ENCODE measurements around the gene MAOA. TPM values are rescaled to one million over a fixed set of nuclear protein-coding genes. Genes with fewer than 3 reads are reported as not detected.
"Not testable (repeated sequence)": the region's sequence is repeated elsewhere in the genome, so short reads cannot be mapped to it uniquely, and the experiment has no call there.

Gene MAOA
- 1.0 and 2.1 TPM in 2 replicates for total RNA-seq

- H3K27me3 ChIP-seq (ENCODE audit: control insufficient read depth, insufficient read depth, low read length): no peaks in the 10 kb centered on the region
- H3K36me3 ChIP-seq (ENCODE audit: control insufficient read depth, insufficient read depth, low read length): no peaks in the 10 kb centered on the region
- H3K4me3 ChIP-seq (ENCODE audit: low read depth, low read length): peak within 1 kb of the TSS; percentile 49
- TF ChIP-seq, protein P1, sequence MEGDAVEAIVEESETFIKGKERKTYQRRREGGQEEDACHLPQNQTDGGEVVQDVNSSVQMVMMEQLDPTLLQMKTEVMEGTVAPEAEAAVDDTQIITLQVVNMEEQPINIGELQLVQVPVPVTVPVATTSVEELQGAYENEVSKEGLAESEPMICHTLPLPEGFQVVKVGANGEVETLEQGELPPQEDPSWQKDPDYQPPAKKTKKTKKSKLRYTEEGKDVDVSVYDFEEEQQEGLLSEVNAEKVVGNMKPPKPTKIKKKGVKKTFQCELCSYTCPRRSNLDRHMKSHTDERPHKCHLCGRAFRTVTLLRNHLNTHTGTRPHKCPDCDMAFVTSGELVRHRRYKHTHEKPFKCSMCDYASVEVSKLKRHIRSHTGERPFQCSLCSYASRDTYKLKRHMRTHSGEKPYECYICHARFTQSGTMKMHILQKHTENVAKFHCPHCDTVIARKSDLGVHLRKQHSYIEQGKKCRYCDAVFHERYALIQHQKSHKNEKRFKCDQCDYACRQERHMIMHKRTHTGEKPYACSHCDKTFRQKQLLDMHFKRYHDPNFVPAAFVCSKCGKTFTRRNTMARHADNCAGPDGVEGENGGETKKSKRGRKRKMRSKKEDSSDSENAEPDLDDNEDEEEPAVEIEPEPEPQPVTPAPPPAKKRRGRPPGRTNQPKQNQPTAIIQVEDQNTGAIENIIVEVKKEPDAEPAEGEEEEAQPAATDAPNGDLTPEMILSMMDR (IDR thresholded peaks at IDR 0.05; ENCODE audit: insufficient read depth, low read length, poor library complexity, severe bottlenecking): no peak
- DNase-seq (ENCODE audit: low read depth): no peak
These were observed at the start of gene MAOA for GRCh38 chrX:43656005-43656494. TSS of gene MAOA (plus strand) at chrX:43656299. CDS start at chrX:43656342, 43 bp downstream.

GRCh38 chrX:43612400-43612799 lies 43.7 kb upstream of the MAOA start:
- DNase-seq (ENCODE audit: low read depth): no peak
- TF ChIP-seq, protein P1 (IDR thresholded peaks at IDR 0.05; ENCODE audit: insufficient read depth, low read length, poor library complexity, severe bottlenecking): no peak
- Histone ChIP-seq H3K36me3 (ENCODE audit: control insufficient read depth, insufficient read depth, low read length) (no peaks in the 10 kb centered on the region), H3K27me3 (ENCODE audit: control insufficient read depth, insufficient read depth, low read length) (no peaks in the 10 kb centered on the region), H3K4me3 (ENCODE audit: low read depth, low read length) (no peak overlapping the region)

DNA sequence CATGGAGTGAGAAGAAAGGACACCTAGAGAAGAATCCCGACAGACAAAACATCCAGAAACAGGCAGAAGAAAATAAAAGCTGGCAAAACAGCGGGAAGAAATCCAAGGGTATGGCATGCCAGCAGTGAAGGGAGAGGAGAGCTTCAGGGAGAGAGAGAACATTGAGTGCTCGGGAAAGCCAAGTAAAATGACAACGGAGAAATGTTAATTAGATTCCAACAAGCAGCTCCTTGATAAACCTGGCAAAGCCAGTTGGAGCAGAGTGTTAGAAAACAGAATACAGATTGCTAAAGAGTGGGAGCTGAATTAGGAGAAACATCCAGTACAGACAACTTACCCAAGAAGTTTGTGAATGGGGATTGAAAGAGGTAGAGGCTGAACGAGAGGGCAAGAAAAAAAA lies 40.4 kb upstream of the MAOA start:
- H3K4me3 ChIP-seq (ENCODE audit: low read depth, low read length): no peak overlapping the region
- no peaks in the 10 kb centered on the region for H3K27me3 ChIP-seq (ENCODE audit: control insufficient read depth, insufficient read depth, low read length)
- H3K36me3 ChIP-seq (ENCODE audit: control insufficient read depth, insufficient read depth, low read length): no peaks in the 10 kb centered on the region
- no peak for DNase-seq (ENCODE audit: low read depth)
- TF ChIP-seq, protein P1 (IDR thresholded peaks at IDR 0.05; ENCODE audit: insufficient read depth, low read length, poor library complexity, severe bottlenecking): no peak

DNA sequence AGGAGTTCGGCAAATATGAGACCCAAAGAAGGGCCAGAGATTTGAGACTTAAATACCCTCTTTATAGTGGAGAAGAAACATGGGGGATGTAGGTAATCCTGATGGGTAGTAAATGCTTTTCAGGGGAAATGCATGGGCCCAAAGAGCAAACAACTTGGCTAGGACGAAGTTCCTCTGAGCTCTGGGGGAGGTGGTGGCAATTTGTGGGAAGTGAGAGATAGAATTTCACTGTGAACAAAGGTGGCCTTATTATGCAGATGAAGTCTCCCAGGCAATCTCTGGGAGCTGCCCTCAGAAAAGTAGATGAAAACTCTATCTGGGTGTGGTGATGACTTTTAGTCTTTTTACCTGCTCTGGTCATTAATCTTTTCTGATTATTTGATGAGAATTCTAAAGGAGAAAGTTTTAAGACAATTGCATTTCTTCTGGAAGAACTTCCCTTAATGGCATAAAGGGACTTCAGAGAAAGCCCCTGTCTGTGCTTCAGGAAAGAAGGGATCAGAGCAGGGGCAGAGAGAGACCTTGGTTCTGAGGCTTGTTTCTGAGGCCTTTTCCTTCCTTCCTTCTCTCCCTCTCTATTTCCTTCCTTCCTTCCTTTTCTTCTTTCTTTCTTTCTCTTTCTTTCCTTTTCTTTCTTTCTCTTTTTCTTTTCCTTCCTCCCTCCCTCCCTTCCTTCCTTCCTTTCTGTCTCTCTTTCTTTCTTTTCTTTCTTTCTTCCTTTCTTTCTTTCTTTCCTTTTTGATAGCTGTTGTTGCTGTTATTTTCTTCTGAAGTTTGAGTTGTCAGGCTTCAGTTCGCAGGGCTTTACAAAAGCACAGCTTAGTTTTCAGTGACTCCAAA lies 37.5 kb upstream of the MAOA start:
- H3K36me3 ChIP-seq (ENCODE audit: control insufficient read depth, insufficient read depth, low read length): no peaks in the 10 kb centered on the region
- TF ChIP-seq, protein P1 (IDR thresholded peaks at IDR 0.05; ENCODE audit: insufficient read depth, low read length, poor library complexity, severe bottlenecking): no peak
- no peak for DNase-seq (ENCODE audit: low read depth)
- no peak overlapping the region for H3K4me3 ChIP-seq (ENCODE audit: low read depth, low read length)
- H3K27me3 ChIP-seq (ENCODE audit: control insufficient read depth, insufficient read depth, low read length): no peaks in the 10 kb centered on the region

DNA sequence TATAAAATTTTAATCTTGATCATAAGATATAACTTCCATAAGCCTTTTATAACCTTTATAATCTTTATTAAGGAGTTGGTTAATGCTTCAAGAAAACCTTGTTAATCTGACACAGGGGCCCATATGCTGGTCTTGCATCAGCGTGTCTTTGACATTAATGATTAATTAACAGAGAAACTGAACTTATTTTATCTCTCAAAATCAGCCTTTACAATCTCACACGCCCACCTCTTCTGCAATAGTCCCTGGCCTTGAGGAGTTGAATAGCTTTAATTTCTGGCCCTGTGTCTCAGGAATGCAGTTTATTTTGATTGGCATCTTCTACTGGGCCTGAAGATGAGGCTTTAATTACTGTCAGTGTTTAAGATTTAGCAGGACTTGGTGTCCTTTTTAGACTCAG lies 36.2 kb upstream of the MAOA start:
- H3K4me3 ChIP-seq (ENCODE audit: low read depth, low read length); H3K36me3 ChIP-seq (ENCODE audit: control insufficient read depth, insufficient read depth, low read length); DNase-seq (ENCODE audit: low read depth); H3K27me3 ChIP-seq (ENCODE audit: control insufficient read depth, insufficient read depth, low read length): not testable (repeated sequence)

GRCh38 chrX:43627147-43627546 lies 29.0 kb upstream of the MAOA start:
- H3K36me3 ChIP-seq (ENCODE audit: control insufficient read depth, insufficient read depth, low read length): no peaks in the 10 kb centered on the region
- TF ChIP-seq, protein P1 (IDR thresholded peaks at IDR 0.05; ENCODE audit: insufficient read depth, low read length, poor library complexity, severe bottlenecking): no peak

More at GRCh38 chrX:43627147-43627546, 29.0 kb upstream of the MAOA start:
- no peak for DNase-seq (ENCODE audit: low read depth)
- Histone ChIP-seq H3K4me3 (ENCODE audit: low read depth, low read length) (no peak overlapping the region), H3K27me3 (ENCODE audit: control insufficient read depth, insufficient read depth, low read length) (no peaks in the 10 kb centered on the region)

All from kidney epithelial cell (primary cell).